NCI-H1048 (cell line): ENCODE data around the gene TIFAB.

Source experiments
- DNase-seq: peaks from one replicate; lab custom pipeline; 2025; lab: John Stamatoyannopoulos, UW

TIFAB gene

GRCh38 chr5:135481909-135482311 is 29.8 kb upstream of the TIFAB start:
- no peak for DNase-seq

- DNase-seq, result no peak
These were observed 29.2 kb upstream of the TIFAB start for GRCh38 chr5:135481387-135481786.

GRCh38 chr5:135480511-135480910 is 28.4 kb upstream of the TIFAB start:
- DNase-seq, result no peak

- no peak for DNase-seq
These were observed 26.8 kb upstream of the TIFAB start for GRCh38 chr5:135478938-135479337.

GRCh38 chr5:135477613-135478066 is 25.5 kb upstream of the TIFAB start:
- no peak for DNase-seq

GRCh38 chr5:135476615-135477581 is 24.7 kb upstream of the TIFAB start:
- DNase-seq, result no peak

GRCh38 chr5:135473956-135474670 is 22.0 kb upstream of the TIFAB start:
- DNase-seq, result no peak

- no peak for DNase-seq
These were observed 20.0 kb upstream of the TIFAB start for GRCh38 chr5:135472141-135472540.

- DNase-seq, result no peak
These were observed 19.6 kb upstream of the TIFAB start for GRCh38 chr5:135471726-135472125.

GRCh38 chr5:135469911-135470310 is 17.8 kb upstream of the TIFAB start:
- no peak for DNase-seq

GRCh38 chr5:135468541-135468940 is 16.4 kb upstream of the TIFAB start:
- no peak for DNase-seq

GRCh38 chr5:135467871-135468485 is 15.8 kb upstream of the TIFAB start:
- no peak for DNase-seq

GRCh38 chr5:135467051-135467625 is 15.0 kb upstream of the TIFAB start:
- DNase-seq, result no peak

- peak; percentile 53 for DNase-seq
These were observed 14.3 kb upstream of the TIFAB start for GRCh38 chr5:135466178-135467050.

GRCh38 chr5:135465391-135466122 is 13.4 kb upstream of the TIFAB start:
- DNase-seq, result no peak

- DNase-seq, result peak; percentile 38
These were observed 10.2 kb upstream of the TIFAB start for GRCh38 chr5:135462304-135462703.

- no peak for DNase-seq
These were observed 9.5 kb upstream of the TIFAB start for GRCh38 chr5:135461481-135462151.

- no peak for DNase-seq
These were observed 8.3 kb upstream of the TIFAB start for GRCh38 chr5:135460246-135461033.

- DNase-seq, result no peak
These were observed 6.8 kb upstream of the TIFAB start for GRCh38 chr5:135458921-135459331.
